ENCODE results near the gene CRACR2B. TPM values are rescaled to one million over a fixed set of nuclear protein-coding genes. Genes with fewer than 3 reads are reported as not detected.

CRACR2B gene
- total RNA-seq, 1 donor from 2014 or later, result 2.6 TPM

DNA sequence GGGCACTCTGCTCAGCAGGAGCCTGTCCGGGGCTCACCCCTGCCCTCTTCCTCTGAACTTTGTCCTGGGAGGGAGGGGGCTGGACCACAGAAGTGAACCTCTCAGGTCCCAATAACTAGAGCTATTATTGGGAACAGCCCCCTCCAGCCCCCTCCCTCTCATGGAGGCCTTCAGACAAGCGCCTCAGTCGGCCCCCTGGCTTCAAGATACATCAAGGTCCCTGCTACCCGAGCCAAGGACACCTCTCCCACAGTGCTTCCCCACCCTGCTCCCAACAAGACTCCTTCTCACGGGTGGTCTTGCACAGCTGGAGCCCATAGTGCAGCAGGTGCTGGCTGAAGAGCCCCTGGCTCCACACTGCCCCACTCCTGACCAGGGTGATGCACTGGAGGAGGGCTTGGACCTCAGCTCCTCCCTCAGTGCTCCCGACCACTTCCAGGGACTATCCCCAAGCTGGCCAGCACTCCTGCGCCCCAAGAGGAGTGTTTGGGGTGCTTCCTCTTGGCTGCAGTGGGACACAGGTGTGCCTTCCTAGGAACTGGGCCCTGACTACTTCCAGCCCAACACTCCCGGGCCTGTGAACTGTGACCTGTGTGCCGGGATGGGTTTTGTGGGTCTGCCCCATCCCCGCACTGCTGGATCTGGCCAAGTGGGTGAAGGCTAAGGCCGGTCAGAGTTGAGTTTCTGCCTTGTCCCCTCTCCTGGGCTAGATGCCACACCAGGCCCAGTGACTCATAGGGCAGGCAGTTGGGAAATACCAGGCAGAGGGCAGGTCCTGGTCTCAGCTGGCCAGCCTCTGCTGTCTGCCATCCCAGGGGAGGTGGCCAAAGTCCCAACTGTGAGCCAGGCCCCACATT, 6.8 kb upstream of the CRACR2B start:
- Histone ChIP-seq H3K27me3 (ENCODE audit: insufficient read depth, low read length) (no peaks in the 10 kb centered on the region), H3K4me1 (ENCODE audit: insufficient read depth, low read length) (peaks cover 24% of the 10 kb centered on the region), H4K20me1 (ENCODE audit: insufficient read depth, low read length) (peaks cover 43% of the 10 kb centered on the region), H3K9ac (ENCODE audit: low read length) (peak overlapping the region; percentile 89), H2AFZ (ENCODE audit: low read depth, low read length) (no peak overlapping the region), H3K4me3 (ENCODE audit: insufficient read depth, low read depth, low read length) (peak overlapping the region; percentile 76), H3K79me2 (ENCODE audit: insufficient read depth, low read length) (peaks cover 27% of the 10 kb centered on the region), H3K9me3 (ENCODE audit: insufficient read depth, low read depth, low read length) (no peaks in the 10 kb centered on the region), H3K27ac (ENCODE audit: low read depth, low read length) (peak overlapping the region; percentile 12), H3K4me2 (ENCODE audit: low read length) (peak overlapping the region; percentile 98), H3K36me3 (ENCODE audit: insufficient read depth, low read length) (no peaks in the 10 kb centered on the region)
- FAIRE-seq (no peak), DNase-seq (ENCODE audit: low read depth) (peak; percentile 29)
- Mint-ChIP-seq H3K9me3 (ENCODE audit: unreplicated experiment) (no peaks in the 10 kb centered on the region), H3K4me1 (ENCODE audit: low read depth, unreplicated experiment) (peaks cover 5% of the 10 kb centered on the region), H3K27me3 (ENCODE audit: low read depth, unreplicated experiment) (peaks cover 2% of the 10 kb centered on the region), H3K36me3 (ENCODE audit: low read depth, unreplicated experiment) (peaks cover 4% of the 10 kb centered on the region), H3K27ac (ENCODE audit: unreplicated experiment) (no peak overlapping the region), H3K4me3 (ENCODE audit: unreplicated experiment) (peak overlapping the region; percentile 87)
- TF ChIP-seq EZH2 (IDR thresholded peaks at IDR 0.05; ENCODE audit: insufficient read depth, low read length), result no peak
- TF ChIP-seq, protein P1, sequence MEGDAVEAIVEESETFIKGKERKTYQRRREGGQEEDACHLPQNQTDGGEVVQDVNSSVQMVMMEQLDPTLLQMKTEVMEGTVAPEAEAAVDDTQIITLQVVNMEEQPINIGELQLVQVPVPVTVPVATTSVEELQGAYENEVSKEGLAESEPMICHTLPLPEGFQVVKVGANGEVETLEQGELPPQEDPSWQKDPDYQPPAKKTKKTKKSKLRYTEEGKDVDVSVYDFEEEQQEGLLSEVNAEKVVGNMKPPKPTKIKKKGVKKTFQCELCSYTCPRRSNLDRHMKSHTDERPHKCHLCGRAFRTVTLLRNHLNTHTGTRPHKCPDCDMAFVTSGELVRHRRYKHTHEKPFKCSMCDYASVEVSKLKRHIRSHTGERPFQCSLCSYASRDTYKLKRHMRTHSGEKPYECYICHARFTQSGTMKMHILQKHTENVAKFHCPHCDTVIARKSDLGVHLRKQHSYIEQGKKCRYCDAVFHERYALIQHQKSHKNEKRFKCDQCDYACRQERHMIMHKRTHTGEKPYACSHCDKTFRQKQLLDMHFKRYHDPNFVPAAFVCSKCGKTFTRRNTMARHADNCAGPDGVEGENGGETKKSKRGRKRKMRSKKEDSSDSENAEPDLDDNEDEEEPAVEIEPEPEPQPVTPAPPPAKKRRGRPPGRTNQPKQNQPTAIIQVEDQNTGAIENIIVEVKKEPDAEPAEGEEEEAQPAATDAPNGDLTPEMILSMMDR (IDR thresholded peaks at IDR 0.05; ENCODE audit: insufficient read depth, low read depth, low read length), result no peak

GRCh38 chr11:821512-822371, 6.0 kb upstream of the CRACR2B start:
- H3K27ac Mint-ChIP-seq (ENCODE audit: unreplicated experiment), result no peak overlapping the region
- H3K36me3 Mint-ChIP-seq (ENCODE audit: low read depth, unreplicated experiment), result peaks cover 2% of the 10 kb centered on the region
- Histone ChIP-seq H3K79me2 (ENCODE audit: insufficient read depth, low read length) (peaks cover 27% of the 10 kb centered on the region), H3K9ac (ENCODE audit: low read length) (peak overlapping the region; percentile 89), H2AFZ (ENCODE audit: low read depth, low read length) (no peak overlapping the region), H3K4me1 (ENCODE audit: insufficient read depth, low read length) (peaks cover 24% of the 10 kb centered on the region), H3K27me3 (ENCODE audit: insufficient read depth, low read length) (no peaks in the 10 kb centered on the region), H4K20me1 (ENCODE audit: insufficient read depth, low read length) (peaks cover 43% of the 10 kb centered on the region), H3K9me3 (ENCODE audit: insufficient read depth, low read depth, low read length) (no peaks in the 10 kb centered on the region), H3K4me3 (ENCODE audit: insufficient read depth, low read depth, low read length) (no peak overlapping the region), H3K4me2 (ENCODE audit: low read length) (peak overlapping the region; percentile 98), H3K36me3 (ENCODE audit: insufficient read depth, low read length) (no peaks in the 10 kb centered on the region), H3K27ac (ENCODE audit: low read depth, low read length) (no peak overlapping the region)
- H3K4me1 Mint-ChIP-seq (ENCODE audit: low read depth, unreplicated experiment), result peaks cover 5% of the 10 kb centered on the region
- H3K9me3 Mint-ChIP-seq (ENCODE audit: unreplicated experiment), result no peaks in the 10 kb centered on the region
- FAIRE-seq, result no peak
- peak overlapping the region; percentile 14 for H3K4me3 Mint-ChIP-seq (ENCODE audit: unreplicated experiment)
- no peak for DNase-seq (ENCODE audit: low read depth)
- TF ChIP-seq, protein P1 (IDR thresholded peaks at IDR 0.05; ENCODE audit: insufficient read depth, low read depth, low read length), result no peak
- no peak for TF ChIP-seq EZH2 (IDR thresholded peaks at IDR 0.05; ENCODE audit: insufficient read depth, low read length)
- peaks cover 6% of the 10 kb centered on the region for H3K27me3 Mint-ChIP-seq (ENCODE audit: low read depth, unreplicated experiment)
